HCT116 (cell line): ENCODE measurements around the gene XAGE1B.

Experiments used
- CEBPB ChIP-seq: IDR thresholded peaks from 2 replicates; pipeline ENCODE4 v1.6.1; 2012; ENCODE audit warnings: low read depth
- POLR2A ChIP-seq: IDR thresholded peaks from 2 replicates; pipeline ENCODE4 v1.7.0; 2011; ENCODE audit warnings: borderline replicate concordance; ENCODE audit not compliant: insufficient read depth, insufficient read length; ENCODE audit errors: extremely low read depth

GRCh38 chrX:52544147-52544840 is 27.4 kb upstream of the XAGE1B start:
- TF ChIP-seq CEBPB (no peak), POLR2A (no peak)
